ENCODE data around the gene NAA60. TPM values are rescaled to one million over a fixed set of nuclear protein-coding genes. Genes with fewer than 3 reads are reported as not detected.

NAA60 gene
- total RNA-seq (2022; extraction: Qiagen RNA extraction): 48.6 to 54.7 TPM (median 50.2 TPM) in 5 replicates

DNA sequence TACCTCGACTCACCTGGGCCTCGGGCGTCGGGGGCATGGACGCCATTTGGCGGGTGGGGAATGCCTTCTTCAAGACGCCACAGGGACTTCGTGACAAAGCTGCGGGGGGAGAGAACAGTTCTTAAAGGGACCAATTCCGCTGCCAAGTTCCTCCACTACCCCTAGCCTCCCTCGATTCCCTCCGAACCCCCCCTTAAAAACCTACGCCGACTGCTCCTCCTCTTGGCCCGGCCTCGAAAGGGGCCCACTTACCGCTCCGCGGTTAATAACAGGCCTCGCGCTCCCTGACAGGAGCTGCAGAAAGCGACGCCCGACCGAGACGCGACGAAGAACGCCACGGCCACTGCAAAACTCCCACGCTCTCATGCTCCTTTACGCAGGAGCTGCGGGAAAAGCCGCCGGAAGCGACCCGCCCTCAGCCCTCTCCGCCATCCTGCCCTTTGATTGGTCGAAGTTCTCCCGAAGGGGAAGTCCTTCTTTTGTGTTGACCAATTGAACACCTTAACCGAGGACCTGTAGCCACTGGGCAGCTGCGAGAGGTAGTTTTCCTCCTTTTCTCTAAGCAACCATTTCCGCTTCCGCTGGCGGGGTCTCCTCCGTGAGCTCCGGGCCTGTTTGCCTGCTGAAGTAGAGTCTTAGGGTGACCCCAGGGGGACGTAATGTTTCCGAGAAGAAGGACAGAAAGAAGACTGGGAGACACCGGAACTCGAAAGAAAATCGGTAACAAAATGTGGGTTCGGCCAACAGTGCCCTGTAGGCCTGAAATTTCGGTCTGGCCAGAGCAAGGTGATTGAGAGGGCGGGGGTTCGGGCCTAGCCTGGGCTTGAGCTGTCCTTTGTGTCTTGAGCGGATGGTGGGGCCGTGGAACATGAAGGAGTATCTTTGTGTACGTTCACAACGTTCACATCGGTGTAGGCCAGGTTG lies at the start of gene NAA60, which contains the start of gene ZNF597:
Gene NAA60 (plus strand): TSS at position 573 of the 924 bp plus-strand sequence. CDS start 32,548 bp downstream, outside the sequence.
Gene ZNF597 (minus strand): TSS at position 397 of the 924 bp plus-strand sequence. CDS start 351 bp downstream, at position 46.

DNA sequence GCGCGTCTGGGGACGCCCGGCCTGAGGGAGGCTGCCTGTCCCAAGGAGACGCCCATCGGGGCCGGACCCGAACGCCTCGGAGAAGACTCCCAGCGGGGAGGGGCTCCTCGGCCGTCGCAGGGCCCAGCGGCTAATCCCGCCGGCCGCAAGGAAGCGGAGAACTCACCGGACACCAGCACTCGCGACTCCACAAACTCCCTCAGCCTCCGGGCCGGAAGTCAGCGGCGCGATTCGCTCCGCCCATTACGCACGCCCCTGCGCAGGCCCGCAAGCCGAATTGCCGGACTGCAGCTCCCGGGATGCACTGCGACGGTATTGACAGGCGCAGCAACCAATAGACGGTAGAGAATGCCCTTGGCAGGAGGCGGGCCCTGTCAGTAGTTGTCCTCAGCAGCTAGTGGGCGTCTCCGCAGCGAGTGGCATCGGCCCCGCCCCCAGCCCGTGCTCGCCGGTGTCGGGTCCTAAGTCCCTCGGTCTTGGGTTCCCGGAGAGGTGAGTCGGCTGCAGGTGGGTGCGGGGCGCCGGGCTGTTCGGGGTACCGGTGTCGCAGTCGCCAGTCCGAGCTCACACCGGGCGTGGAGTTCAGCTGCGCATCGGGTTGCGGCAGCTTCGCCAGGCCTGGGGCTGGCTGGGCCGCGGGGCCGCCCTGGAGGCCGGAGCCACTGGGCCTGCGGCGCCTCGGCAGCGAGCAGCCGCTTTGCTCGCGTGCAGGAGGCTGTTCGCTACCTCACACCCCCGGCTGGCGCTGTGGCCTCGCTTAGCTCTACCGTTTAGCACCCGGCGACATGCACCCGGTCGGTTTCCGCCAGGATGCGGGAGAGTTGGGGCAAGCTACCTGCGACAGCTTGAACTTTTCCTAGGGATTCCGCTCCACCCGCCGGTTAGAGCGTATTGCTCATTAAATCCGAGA lies 42.4 kb upstream of the NAA60 start, which contains the start of the genes ZNF174 and ZSCAN32:
Gene ZNF174 (plus strand): TSS at position 437 of the 910 bp plus-strand sequence. CDS start 790 bp downstream, outside the sequence.
Gene ZSCAN32 (minus strand): TSS at position 226 of the 910 bp plus-strand sequence. CDS start 3,447 bp downstream, outside the sequence.

DNA sequence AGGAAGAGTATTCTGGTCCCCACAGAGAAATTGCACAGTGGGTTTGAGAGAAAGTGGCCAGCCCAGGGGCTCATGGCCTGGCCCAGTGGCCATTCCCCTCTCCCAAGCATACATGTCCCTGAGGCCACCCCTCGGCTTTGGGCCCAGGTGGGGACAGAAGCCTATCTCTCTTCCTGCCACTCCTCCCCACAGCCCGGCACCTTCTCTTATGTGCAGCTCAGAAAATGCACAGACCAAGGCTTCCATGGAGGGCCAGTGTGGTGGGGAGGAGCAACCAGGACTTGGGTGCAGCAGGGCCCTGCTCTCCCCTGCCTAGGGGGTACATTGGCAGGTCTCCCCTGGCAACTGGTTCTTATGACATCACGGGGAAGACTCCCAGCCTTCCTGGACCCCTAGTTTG lies 51.7 kb downstream of the NAA60 start, which contains the start of gene C16orf90:
Gene C16orf90 (minus strand): TSS at position 314 of the 400 bp plus-strand sequence. CDS start 68 bp downstream, at position 246.

Other genes starting within 250 kb of the NAA60 start
- gene ZNF200, start 208.5 kb upstream of the NAA60 start, total RNA-seq (2022; extraction: Qiagen RNA extraction): 7.4 to 8.2 TPM (median 7.6 TPM) in 5 replicates
- 0.12 TPM in 1 of 5 replicates, not detected in the others for gene MEFV, start 187.0 kb upstream of the NAA60 start, total RNA-seq (2022; extraction: Qiagen RNA extraction)
- gene ZNF263, start 160.2 kb upstream of the NAA60 start, total RNA-seq (2022; extraction: Qiagen RNA extraction): 35.5 to 41.1 TPM (median 37.1 TPM) in 5 replicates
- gene TIGD7, start 138.2 kb upstream of the NAA60 start, total RNA-seq (2022; extraction: Qiagen RNA extraction): 0.59 to 1.5 TPM (median 1.3 TPM) in 5 replicates
- gene ZNF75A, start 138.2 kb upstream of the NAA60 start, total RNA-seq (2022; extraction: Qiagen RNA extraction): 9.7 to 10.6 TPM (median 10.2 TPM) in 5 replicates
- gene OR2C1, start 87.8 kb upstream of the NAA60 start, total RNA-seq (2022; extraction: Qiagen RNA extraction): not detected in 5 replicates
- gene ZSCAN32, start 42.7 kb upstream of the NAA60 start, total RNA-seq (2022; extraction: Qiagen RNA extraction): 10.7 to 16.3 TPM (median 14.0 TPM) in 5 replicates
- 11.5 to 15.7 TPM (median 13.9 TPM) in 5 replicates for gene ZNF174, start 42.5 kb upstream of the NAA60 start, total RNA-seq (2022; extraction: Qiagen RNA extraction)
- gene ZNF597, start 176 bp upstream of the NAA60 start, total RNA-seq (2022; extraction: Qiagen RNA extraction): 0.98 to 1.1 TPM (median 1.0 TPM) in 5 replicates
- gene C16orf90, start 51.8 kb downstream of the NAA60 start, total RNA-seq (2022; extraction: Qiagen RNA extraction): not detected in 5 replicates
- gene CLUAP1, start 57.3 kb downstream of the NAA60 start, total RNA-seq (2022; extraction: Qiagen RNA extraction): 17.7 to 23.3 TPM (median 20.1 TPM) in 5 replicates
- 0.04 to 0.09 TPM (median 0.06 TPM) in 3 of 5 replicates, not detected in the others for gene NLRC3, start 133.7 kb downstream of the NAA60 start, total RNA-seq (2022; extraction: Qiagen RNA extraction)
- 3.5 to 5.3 TPM (median 4.7 TPM) in 5 replicates for gene SLX4, start 167.9 kb downstream of the NAA60 start, total RNA-seq (2022; extraction: Qiagen RNA extraction)
- gene DNASE1, start 211.0 kb downstream of the NAA60 start, total RNA-seq (2022; extraction: Qiagen RNA extraction): 1.4 to 4.2 TPM (median 2.6 TPM) in 5 replicates